GM12878 (cell line): ENCODE data around the gene ADAMTSL2. TPM values are rescaled to one million over a fixed set of nuclear protein-coding genes. Genes with fewer than 3 reads are reported as not detected.

Experiments
- ATAC-seq: fragments of 200-7000 bp; cut with Tn5 transposase; 3 replicates; pipeline ENCODE4 v1.9.1; 2020; ENCODE audit warnings: mild to moderate bottlenecking, moderate library complexity
- BruUV-seq: library from RNA; stranded (reverse); fragments of 400-500 nt; replicated peaks from 2 replicates; lab custom pipeline; 2021; lab: Mats Ljungman, UMichigan
- CTCF ChIA-PET: fragments of 300-600 bp; sonication (Branson Sonifier 250); formaldehyde crosslinking; extraction: SDS; loops from one replicate; lab custom pipeline; 2021; ENCODE audit warnings: inconsistent platforms; lab: Yijun Ruan, JAX
- POLR2A ChIA-PET: fragments of 350-600 bp; formaldehyde crosslinking; extraction: SDS; loops from one replicate; lab custom pipeline; 2021; ENCODE audit warnings: inconsistent platforms; lab: Charles Lee
- RAD21 ChIA-PET: fragments of 300-600 bp; sonication (Branson Sonifier 250); formaldehyde crosslinking; loops from one replicate; lab custom pipeline; 2023; ENCODE audit warnings: antibody characterized with exemption; ENCODE audit not compliant: unreplicated experiment; lab: Charles Lee
- SMC1A ChIA-PET: fragments of 300-600 bp; sonication (Branson Sonifier 250); formaldehyde crosslinking; loops from one replicate; lab custom pipeline; 2023; ENCODE audit not compliant: unreplicated experiment, uncharacterized antibody; lab: Charles Lee
- DNase-seq: peaks from one replicate; pipeline ENCODE4 v3.0.0-alpha.2; 2011; ENCODE audit warnings: low read depth, low spot score
- FAIRE-seq: peaks from 3 replicates; lab custom pipeline; 2011; peaks lifted over from hg19 to GRCh38; lab: Jason Lieb, UNC
- H2AFZ ChIP-seq: 2 replicates; pipeline ENCODE4 v1.6.0; 2011; ENCODE audit warnings: low read depth, low read length, control low read depth; ENCODE audit not compliant: control insufficient read depth
- H3K27ac ChIP-seq: 2 replicates; pipeline ENCODE4 v1.5.1; 2011; ENCODE audit warnings: control low read depth; ENCODE audit not compliant: control insufficient read depth, insufficient read depth
- H3K27me3 ChIP-seq, 2 experiments: replicated peaks in 1 of 2; 2 replicates each; pipeline versions ENCODE4 v1.6.0 to v1.6.1; 2011; ENCODE audit warnings: low read length in 1 of 2; ENCODE audit not compliant: control insufficient read depth in 2 of 2, insufficient read depth in 2 of 2
- H3K36me3 ChIP-seq, 2 experiments: 2 replicates each; pipeline ENCODE4 v1.5.1; 2011; ENCODE audit warnings: low read length in 1 of 2; ENCODE audit not compliant: control insufficient read depth in 2 of 2, insufficient read depth in 2 of 2
- H3K4me1 ChIP-seq: 2 replicates; pipeline ENCODE4 v1.6.1; 2011; ENCODE audit warnings: mild to moderate bottlenecking, low read length, moderate library complexity, mixed read lengths; ENCODE audit not compliant: control insufficient read depth, insufficient read depth
- H3K4me2 ChIP-seq: 2 replicates; pipeline ENCODE4 v1.6.0; 2011; ENCODE audit warnings: control low read depth; ENCODE audit not compliant: control insufficient read depth, insufficient read depth
- H3K4me3 ChIP-seq: fragments of 200-600 bp; sonication (generic); 2 replicates; pipeline ENCODE4 v1.5.1; 2016
- H3K79me2 ChIP-seq: 2 replicates; pipeline ENCODE4 v1.6.0; 2011; ENCODE audit warnings: low read length; ENCODE audit not compliant: control insufficient read depth, insufficient read depth
- H3K9ac ChIP-seq: 2 replicates; pipeline ENCODE4 v1.8.0; 2011; ENCODE audit warnings: low read length, control low read depth, mixed read lengths; ENCODE audit not compliant: control insufficient read depth, insufficient read depth
- H3K9me3 ChIP-seq: replicated peaks from 3 replicates; pipeline ENCODE4 v1.5.1; 2011; ENCODE audit warnings: mild to moderate bottlenecking, low read length; ENCODE audit not compliant: control insufficient read depth, insufficient read depth
- H4K20me1 ChIP-seq: 2 replicates; pipeline ENCODE4 v1.6.0; 2011; ENCODE audit not compliant: control insufficient read depth, insufficient read depth
- BACH1 ChIP-seq: fragments of 450-650 bp; IDR thresholded peaks from 2 replicates; pipeline ENCODE4 v1.6.1; 2017; ENCODE audit warnings: mild to moderate bottlenecking, borderline replicate concordance
- EZH2 ChIP-seq: IDR thresholded peaks from 2 replicates; pipeline ENCODE4 v1.6.1; 2012; ENCODE audit warnings: low read depth, mild to moderate bottlenecking, control low read depth, inconsistent platforms, low read length, borderline replicate concordance; ENCODE audit not compliant: control insufficient read depth
- IKZF1 ChIP-seq: fragments of 450-650 bp; conservative IDR thresholded peaks from 2 replicates; pipeline ENCODE4 v1.6.1; 2017; ENCODE audit warnings: antibody characterized with exemption, mild to moderate bottlenecking
- IRF4 ChIP-seq: IDR thresholded peaks from 2 replicates; pipeline ENCODE4 v1.6.1; 2011; ENCODE audit warnings: low read depth, low read length
- NR2F1 ChIP-seq: fragments of 450-650 bp; conservative IDR thresholded peaks from 2 replicates; pipeline ENCODE4 v1.6.1; 2017; ENCODE audit warnings: mild to moderate bottlenecking
- PAX8 ChIP-seq: fragments of 450-650 bp; IDR thresholded peaks from 2 replicates; pipeline ENCODE4 v1.6.1; 2017; ENCODE audit warnings: mild to moderate bottlenecking, moderate library complexity
- ZZZ3 ChIP-seq: IDR thresholded peaks from 2 replicates; pipeline ENCODE4 v1.6.1; 2011; ENCODE audit warnings: low read depth; ENCODE audit not compliant: control insufficient read depth, insufficient read length
- WGBS: methylation state at CpG from one replicate; pipeline ENCODE4 v1.1.6; 2016; ENCODE audit warnings: low lambda C conversion rate; ENCODE audit not compliant: insufficient replicate concordance, insufficient coverage; ENCODE audit errors: missing lambda C conversion rate; 5-methylcytosine and 5-hydroxymethylcytosine counted together
- in situ Hi-C: fragments of 300-500 bp; cut with MboI; formaldehyde crosslinking; loops from 9 replicates; pipeline ENCODE4 v1.14.3; 2018; ENCODE audit warnings: mixed read lengths
- intact Hi-C: fragments of 100-400 bp; cut with micrococcal nuclease; formaldehyde crosslinking; loops from one replicate; pipeline ENCODE4 v1.14.2; 2022; ENCODE audit not compliant: unreplicated experiment
- polyA plus RNA-seq, 11 experiments: library from polyadenylated mRNA; depleted of rRNA in 4 of 11; unstranded in 6 of 11; stranded (reverse) in 5 of 11; fragments of >200 nt; fragmentation: Nextera tagmentation in 4 of 11; fragmentation: Illumina TruSeq in 1 of 11; extraction: Ambion mirVana in 4 of 11; extraction: Trizol in 1 of 11; gene quantifications; 1 replicate in 1 of 11; 2 replicates in 10 of 11; pipeline versions ENCODE4 v1.2.1 to v1.2.3, GENCODE V29; 2011 to 2016; ENCODE audit warnings: inconsistent platforms in 2 of 11, missing spikeins in 2 of 11, low read depth in 1 of 11
- total RNA-seq, 4 experiments: library from RNA; depleted of rRNA in 3 of 4; stranded (reverse); fragments of >200 nt in 3 of 4; fragmentation: Illumina TruSeq in 1 of 4; extraction: Trizol in 1 of 4; gene quantifications; 2 replicates each; pipeline versions ENCODE4 v1.2.1 to v1.2.3, GENCODE V29; 2013 to 2021
- TF ChIP-seq, protein P1 (sequence below): IDR thresholded peaks from 2 replicates; pipeline ENCODE4 v1.6.1; 2011; ENCODE audit warnings: low read depth, low read length, improper control_type of control experiment, borderline replicate concordance
- TF ChIP-seq, protein P2 (sequence below): fragments of 450-650 bp; IDR thresholded peaks from 2 replicates; pipeline ENCODE4 v1.6.1; 2017; ENCODE audit warnings: mild to moderate bottlenecking
- TF ChIP-seq, protein P3 (sequence below): fragments of 450-650 bp; IDR thresholded peaks from 2 replicates; pipeline ENCODE4 v1.6.1; 2017; ENCODE audit warnings: borderline replicate concordance
- TF ChIP-seq, protein P4 (sequence below): fragments of 450-650 bp; IDR thresholded peaks from 2 replicates; pipeline ENCODE4 v1.6.1; 2016; ENCODE audit warnings: mild to moderate bottlenecking
- TF ChIP-seq, protein P5 (sequence below): fragments of 450-650 bp; conservative IDR thresholded peaks from 2 replicates; pipeline ENCODE4 v1.6.1; 2017; ENCODE audit warnings: mild to moderate bottlenecking, moderate library complexity
- TF ChIP-seq, protein P6 (sequence below): fragments of 450-650 bp; IDR thresholded peaks from 2 replicates; pipeline ENCODE4 v1.6.1; 2018; ENCODE audit warnings: borderline replicate concordance, mild to moderate bottlenecking; ENCODE audit not compliant: partially characterized antibody

ADAMTSL2 gene
- total and polyA plus RNA-seq, 10 of the 15 experiments (the other 5 are each of a cell fraction or from before 2014, with no cell fraction given), result 0.07 TPM; not detected in 9

DNA sequence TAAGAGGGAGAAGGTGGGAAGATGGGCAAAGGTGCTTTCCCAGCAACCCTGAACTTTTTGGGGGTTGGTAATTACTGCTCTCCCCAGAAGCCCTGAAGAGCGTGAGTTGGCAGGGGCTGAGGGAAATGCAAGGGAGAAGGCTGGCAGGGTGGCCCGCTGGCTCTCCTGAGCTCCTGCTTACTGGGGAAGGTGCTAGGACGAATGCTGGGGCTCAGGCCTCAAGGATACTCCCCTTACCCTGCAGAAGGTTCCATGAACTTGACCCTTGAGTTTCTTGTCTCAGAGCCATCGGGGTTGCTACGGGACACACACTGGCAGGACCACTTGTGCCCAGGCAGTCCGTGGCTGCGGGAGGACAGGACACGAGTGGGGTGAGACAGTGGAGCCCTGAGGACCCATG is 73.5 kb downstream of the ADAMTSL2 start (continued):
- no peak for TF ChIP-seq ZZZ3
- TF ChIP-seq IKZF1, result no peak
- no peak for TF ChIP-seq BACH1
- TF ChIP-seq, protein P1, sequence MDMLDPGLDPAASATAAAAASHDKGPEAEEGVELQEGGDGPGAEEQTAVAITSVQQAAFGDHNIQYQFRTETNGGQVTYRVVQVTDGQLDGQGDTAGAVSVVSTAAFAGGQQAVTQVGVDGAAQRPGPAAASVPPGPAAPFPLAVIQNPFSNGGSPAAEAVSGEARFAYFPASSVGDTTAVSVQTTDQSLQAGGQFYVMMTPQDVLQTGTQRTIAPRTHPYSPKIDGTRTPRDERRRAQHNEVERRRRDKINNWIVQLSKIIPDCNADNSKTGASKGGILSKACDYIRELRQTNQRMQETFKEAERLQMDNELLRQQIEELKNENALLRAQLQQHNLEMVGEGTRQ, result no peak
- TF ChIP-seq, protein P2, sequence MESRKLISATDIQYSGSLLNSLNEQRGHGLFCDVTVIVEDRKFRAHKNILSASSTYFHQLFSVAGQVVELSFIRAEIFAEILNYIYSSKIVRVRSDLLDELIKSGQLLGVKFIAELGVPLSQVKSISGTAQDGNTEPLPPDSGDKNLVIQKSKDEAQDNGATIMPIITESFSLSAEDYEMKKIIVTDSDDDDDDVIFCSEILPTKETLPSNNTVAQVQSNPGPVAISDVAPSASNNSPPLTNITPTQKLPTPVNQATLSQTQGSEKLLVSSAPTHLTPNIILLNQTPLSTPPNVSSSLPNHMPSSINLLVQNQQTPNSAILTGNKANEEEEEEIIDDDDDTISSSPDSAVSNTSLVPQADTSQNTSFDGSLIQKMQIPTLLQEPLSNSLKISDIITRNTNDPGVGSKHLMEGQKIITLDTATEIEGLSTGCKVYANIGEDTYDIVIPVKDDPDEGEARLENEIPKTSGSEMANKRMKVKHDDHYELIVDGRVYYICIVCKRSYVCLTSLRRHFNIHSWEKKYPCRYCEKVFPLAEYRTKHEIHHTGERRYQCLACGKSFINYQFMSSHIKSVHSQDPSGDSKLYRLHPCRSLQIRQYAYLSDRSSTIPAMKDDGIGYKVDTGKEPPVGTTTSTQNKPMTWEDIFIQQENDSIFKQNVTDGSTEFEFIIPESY, result no peak

DNA sequence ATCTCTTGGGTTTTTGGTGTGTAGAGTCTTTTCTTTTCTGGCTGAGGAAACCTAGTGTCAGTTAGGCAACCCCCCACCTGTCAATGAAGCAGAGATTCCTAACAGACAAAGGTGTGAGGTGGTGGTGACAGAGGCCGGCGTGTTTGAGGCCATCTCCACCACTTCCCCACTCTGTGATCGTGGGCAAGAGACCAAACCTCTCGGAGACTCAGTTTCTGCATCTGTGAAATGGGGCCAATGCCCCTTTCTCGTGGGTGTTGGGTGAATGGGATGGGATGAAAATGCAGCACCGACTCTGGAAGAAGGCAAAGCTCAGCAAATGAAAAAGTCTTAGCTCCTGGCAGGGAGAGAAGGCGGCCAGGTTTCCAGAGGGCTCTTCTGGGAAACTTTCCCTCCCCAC is 73.9 kb downstream of the ADAMTSL2 start:
- Histone ChIP-seq H3K27me3 (peaks cover 0 to 8% of the 10 kb centered on the region in 2 experiments; a peak in 3 of 4 replicates), H3K4me1 (no peaks in the 10 kb centered on the region), H3K4me3 (no peak overlapping the region), H3K27ac (no peak overlapping the region), H3K9me3 (no peaks in the 10 kb centered on the region), H4K20me1 (no peaks in the 10 kb centered on the region), H3K36me3 (no peaks in the 10 kb centered on the region), H3K79me2 (no peaks in the 10 kb centered on the region), H3K9ac (no peak overlapping the region), H2AFZ (no peak overlapping the region), H3K4me2 (no peak overlapping the region)
- in situ Hi-C loops (no loop called here), intact Hi-C loops (no loop called here)
- ChIA-PET POLR2A (no interaction called here), SMC1A (no interaction called here), RAD21 (no interaction called here), CTCF (no interaction called here)
- DNase-seq, result no peak
- no peak for ATAC-seq
- whole genome bisulfite sequencing, result 25% methylated on average over 7 of the region's 7 CpGs
- no TSS peak for BruUV-seq
- FAIRE-seq, result no peak
- TF ChIP-seq, protein P3, sequence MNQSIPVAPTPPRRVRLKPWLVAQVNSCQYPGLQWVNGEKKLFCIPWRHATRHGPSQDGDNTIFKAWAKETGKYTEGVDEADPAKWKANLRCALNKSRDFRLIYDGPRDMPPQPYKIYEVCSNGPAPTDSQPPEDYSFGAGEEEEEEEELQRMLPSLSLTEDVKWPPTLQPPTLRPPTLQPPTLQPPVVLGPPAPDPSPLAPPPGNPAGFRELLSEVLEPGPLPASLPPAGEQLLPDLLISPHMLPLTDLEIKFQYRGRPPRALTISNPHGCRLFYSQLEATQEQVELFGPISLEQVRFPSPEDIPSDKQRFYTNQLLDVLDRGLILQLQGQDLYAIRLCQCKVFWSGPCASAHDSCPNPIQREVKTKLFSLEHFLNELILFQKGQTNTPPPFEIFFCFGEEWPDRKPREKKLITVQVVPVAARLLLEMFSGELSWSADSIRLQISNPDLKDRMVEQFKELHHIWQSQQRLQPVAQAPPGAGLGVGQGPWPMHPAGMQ, result no peak
- TF ChIP-seq PAX8, result no peak
- TF ChIP-seq, protein P4, sequence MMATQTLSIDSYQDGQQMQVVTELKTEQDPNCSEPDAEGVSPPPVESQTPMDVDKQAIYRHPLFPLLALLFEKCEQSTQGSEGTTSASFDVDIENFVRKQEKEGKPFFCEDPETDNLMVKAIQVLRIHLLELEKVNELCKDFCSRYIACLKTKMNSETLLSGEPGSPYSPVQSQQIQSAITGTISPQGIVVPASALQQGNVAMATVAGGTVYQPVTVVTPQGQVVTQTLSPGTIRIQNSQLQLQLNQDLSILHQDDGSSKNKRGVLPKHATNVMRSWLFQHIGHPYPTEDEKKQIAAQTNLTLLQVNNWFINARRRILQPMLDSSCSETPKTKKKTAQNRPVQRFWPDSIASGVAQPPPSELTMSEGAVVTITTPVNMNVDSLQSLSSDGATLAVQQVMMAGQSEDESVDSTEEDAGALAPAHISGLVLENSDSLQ, result no peak
- TF ChIP-seq EZH2, result no peak
- TF ChIP-seq, protein P5, sequence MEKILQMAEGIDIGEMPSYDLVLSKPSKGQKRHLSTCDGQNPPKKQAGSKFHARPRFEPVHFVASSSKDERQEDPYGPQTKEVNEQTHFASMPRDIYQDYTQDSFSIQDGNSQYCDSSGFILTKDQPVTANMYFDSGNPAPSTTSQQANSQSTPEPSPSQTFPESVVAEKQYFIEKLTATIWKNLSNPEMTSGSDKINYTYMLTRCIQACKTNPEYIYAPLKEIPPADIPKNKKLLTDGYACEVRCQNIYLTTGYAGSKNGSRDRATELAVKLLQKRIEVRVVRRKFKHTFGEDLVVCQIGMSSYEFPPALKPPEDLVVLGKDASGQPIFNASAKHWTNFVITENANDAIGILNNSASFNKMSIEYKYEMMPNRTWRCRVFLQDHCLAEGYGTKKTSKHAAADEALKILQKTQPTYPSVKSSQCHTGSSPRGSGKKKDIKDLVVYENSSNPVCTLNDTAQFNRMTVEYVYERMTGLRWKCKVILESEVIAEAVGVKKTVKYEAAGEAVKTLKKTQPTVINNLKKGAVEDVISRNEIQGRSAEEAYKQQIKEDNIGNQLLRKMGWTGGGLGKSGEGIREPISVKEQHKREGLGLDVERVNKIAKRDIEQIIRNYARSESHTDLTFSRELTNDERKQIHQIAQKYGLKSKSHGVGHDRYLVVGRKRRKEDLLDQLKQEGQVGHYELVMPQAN, result no peak
- TF ChIP-seq, protein P6, sequence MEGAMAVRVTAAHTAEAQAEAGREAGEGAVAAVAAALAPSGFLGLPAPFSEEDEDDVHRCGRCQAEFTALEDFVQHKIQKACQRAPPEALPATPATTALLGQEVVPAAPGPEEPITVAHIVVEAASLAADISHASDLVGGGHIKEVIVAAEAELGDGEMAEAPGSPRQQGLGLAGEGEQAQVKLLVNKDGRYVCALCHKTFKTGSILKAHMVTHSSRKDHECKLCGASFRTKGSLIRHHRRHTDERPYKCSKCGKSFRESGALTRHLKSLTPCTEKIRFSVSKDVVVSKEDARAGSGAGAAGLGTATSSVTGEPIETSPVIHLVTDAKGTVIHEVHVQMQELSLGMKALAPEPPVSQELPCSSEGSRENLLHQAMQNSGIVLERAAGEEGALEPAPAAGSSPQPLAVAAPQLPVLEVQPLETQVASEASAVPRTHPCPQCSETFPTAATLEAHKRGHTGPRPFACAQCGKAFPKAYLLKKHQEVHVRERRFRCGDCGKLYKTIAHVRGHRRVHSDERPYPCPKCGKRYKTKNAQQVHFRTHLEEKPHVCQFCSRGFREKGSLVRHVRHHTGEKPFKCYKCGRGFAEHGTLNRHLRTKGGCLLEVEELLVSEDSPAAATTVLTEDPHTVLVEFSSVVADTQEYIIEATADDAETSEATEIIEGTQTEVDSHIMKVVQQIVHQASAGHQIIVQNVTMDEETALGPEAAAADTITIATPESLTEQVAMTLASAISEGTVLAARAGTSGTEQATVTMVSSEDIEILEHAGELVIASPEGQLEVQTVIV, result no peak
- TF ChIP-seq NR2F1, result no peak
- TF ChIP-seq IRF4, result no peak
